ENCODE data around the gene BCAS3.

Gene BCAS3

GRCh38 chr17:61378658-61379456, 701.2 kb downstream of the BCAS3 start:
- no peak for DNase-seq

- no peak for DNase-seq
These were observed 702.0 kb downstream of the BCAS3 start for GRCh38 chr17:61379457-61380216.

- DNase-seq, result no peak
These were observed 702.7 kb downstream of the BCAS3 start for GRCh38 chr17:61380217-61380835.

GRCh38 chr17:61380836-61381525, 703.3 kb downstream of the BCAS3 start:
- DNase-seq, result no peak

GRCh38 chr17:61381537-61381936, 703.9 kb downstream of the BCAS3 start:
- DNase-seq, result no peak

DNA sequence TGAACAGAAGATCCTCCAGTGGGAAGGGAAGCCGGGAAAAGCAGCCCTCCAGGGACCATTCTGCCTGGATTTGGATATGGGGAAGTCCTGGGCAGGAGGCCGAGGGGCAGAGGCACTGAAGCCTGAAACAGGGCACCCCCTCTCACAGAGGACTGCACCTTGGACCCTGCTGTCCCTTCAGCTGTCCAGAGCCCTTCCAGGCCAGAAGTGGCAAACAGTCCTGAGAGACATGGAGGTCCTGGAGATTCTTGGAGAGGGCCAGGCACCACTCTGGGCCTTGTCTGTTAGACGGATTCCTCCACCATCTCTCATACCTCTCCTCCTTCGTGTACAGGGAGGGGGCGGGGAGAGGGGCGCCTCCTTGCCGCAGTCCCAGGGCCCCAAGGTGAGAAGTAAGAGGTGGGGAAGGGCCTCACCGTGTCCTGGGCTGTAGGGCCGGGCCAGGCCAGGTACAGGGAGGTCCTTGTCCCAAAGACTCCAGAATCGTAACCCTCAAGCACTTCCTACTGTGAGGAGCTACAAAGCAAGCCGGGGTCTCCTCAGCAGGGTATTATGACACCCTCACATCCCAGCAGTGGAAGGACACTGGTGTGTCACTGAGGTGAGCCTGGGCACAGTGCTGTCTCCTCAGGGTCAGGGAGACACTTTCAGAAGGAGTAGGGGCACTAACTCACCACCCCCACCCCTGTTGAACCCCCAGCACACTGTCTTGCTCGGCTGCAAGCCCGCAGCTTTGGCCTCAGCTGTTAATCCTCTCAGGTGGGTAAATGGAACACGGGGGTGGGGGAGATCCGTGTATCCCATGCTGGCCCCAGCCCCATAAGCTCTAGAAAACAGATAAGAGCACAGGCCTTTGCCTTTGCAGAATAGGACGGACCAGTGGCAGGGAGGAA, 705.4 kb downstream of the BCAS3 start:
- DNase-seq, result no peak

GRCh38 chr17:61383689-61384201, 706.1 kb downstream of the BCAS3 start:
- DNase-seq, result no peak

DNA sequence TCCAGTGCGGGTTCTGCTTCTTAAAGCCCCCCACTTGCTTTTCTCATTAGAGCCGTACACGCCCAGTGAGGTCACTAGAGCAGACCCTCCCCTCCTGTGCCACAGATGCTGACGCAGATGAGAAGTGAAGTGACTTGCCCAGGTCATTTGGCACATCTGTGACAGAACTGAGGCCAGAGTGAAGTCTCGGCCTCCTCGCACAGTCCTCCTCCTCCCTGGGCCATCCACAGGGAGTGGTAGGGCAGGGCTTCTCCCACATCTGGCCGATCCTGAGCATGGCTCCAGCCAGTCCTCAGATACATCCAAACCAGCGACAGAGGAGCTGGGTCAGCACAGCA, 706.7 kb downstream of the BCAS3 start:
- DNase-seq, result no peak

GRCh38 chr17:61384692-61385576, 707.3 kb downstream of the BCAS3 start:
- no peak for DNase-seq

DNA sequence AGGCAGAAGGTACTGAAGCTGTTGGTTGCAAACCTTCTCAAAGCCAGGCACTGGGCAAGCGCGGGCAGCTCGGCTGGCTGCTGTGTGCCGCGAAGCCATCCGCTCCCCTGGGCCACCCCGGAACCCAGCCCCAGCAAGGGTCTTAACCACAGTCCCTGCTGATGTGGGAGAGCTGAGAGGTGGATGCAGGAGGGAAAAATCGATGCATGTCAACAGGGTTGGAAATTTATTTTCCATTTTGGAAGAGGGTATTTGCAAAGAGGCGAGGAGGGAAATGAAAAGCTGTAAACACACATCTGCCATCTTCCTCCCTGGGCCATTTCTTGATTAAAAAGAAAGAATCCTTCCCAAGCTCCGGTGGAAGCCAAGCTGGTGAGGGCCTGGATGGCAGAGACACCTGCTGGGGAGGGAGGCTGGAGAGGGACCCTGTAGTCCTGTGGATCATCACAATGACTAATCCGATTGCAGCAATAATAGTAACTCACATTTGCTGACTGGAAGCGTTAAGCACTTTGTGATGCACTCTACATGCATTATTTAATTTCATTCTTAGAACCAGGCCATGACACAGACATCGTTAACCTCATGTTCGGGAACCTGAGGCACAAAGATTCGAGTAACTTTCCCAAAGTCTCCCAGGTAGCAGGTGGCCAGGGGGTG, 708.1 kb downstream of the BCAS3 start:
- no peak for DNase-seq

DNA sequence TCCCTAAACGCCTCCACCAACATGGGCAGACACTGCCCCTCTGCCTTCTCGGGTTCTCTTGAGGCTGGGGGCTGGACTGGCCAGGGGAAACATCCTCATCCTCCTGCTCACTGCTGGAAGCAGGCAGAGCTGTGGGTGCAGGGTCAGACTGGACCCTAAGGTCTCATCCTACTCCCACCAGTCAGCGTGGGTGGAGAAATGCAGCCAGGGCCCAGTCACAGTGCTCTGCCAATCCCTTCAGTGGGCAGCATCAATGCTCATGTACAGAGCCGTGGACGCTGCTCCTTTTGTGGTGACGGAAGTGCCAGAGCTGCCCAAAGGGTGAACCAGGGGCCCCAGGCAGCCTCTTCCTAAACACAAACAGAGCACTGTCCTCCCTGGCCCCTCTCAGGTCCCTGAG, 708.6 kb downstream of the BCAS3 start:
- DNase-seq, result no peak

DNA sequence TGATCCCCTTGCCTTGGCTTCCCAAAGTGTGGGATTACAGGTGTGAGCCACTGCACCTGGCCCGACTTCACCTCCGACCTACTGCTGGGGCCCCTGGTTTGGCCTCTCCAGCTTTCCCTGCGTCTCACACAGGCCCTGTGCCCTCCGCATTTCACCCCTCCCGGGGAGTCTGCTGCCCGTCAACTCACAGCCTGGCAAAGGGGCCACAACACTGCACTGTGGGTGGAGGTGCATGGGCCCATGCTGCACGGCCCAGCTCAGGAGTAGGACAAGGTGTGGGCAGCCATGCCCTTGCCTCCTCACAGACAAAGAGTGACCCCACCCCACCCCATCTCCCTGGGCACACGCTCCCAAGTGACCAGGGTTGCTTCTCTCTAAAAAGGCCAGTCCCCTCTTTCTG, 709.4 kb downstream of the BCAS3 start:
- DNase-seq, result no peak

- DNase-seq, result no peak
These were observed 710.1 kb downstream of the BCAS3 start for GRCh38 chr17:61387511-61388305.

GRCh38 chr17:61388561-61389356, 711.1 kb downstream of the BCAS3 start:
- DNase-seq, result no peak

DNA sequence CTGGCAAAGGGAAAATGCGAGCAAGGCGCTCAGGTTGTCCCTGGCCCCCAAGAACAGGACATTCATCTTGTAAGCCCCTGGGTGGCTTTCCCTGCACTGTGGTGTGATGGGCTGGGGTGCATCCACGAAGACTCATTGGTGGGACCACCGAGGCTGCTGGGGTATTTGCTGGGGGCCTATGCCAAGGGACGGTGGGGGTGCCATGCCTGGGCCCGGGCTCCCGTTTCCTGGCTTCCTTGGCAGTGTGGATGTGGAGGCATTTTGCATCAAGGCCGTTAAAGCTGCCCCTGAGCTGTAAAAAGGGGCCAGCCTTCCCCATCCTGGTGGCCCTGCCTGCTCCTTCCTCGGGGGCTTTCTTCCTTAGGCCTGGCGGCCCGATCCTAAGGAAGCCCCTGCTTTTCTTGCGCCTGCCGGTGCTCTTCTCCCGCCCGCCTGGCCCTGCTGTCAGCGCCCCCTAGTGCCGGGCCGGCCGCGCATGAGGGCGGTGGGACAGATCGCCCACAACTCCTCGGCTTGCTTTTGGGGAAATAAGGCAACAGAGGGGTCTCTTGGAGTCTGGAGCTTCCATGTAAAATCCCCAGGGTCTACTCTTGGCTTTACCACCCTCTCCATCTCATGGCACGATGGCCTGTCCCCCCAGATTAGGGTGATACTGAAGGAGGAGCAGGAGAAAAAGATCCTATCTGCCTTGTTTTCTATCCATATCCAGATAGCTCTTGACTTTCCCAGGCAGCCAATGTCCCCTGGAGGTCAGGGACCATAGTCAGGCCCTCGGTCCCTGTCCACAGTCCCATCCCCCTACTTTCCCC, 712.2 kb downstream of the BCAS3 start:
- DNase-seq, result peak in 1 of 2 experiments; percentile 29

- DNase-seq, result no peak
These were observed 712.8 kb downstream of the BCAS3 start for GRCh38 chr17:61390479-61390791.

DNA sequence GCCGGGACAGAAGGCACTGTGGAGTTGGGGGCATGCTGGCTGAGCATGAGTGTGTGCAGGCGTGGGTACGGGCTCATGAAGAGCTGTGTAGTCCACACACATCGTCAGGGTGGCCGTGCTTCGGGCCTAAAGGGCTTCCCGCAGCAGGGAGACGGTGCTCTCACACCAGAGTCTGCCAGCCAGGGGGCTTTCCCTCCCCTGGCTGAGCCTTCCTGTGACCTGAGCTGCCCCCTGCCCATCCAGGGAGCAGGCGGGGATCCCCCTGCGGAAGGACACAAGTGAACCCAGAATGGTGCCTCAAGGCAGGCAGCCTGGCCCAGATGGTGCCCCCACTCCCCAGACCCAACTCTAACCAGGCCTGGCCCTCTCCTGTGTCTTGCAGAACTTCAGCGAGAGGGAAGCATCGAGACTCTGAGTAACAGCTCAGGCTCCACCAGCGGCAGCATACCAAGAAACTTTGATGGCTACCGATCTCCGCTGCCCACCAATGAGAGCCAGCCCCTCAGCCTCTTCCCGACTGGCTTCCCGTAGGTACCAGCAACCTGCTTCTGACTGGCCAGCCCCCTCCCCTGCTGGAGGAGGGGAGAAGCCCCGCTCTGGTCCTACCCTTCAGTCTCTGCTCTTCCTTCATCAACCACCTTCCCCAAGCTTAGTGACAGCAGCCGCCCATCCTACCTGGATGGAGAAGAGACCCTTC, 714.1 kb downstream of the BCAS3 start:
- no peak for DNase-seq

Data from NCI-H446 (cell line).